PFSK-1 (cell line): ENCODE data around the gene SLITRK5.

Source experiments
- POLR2AphosphoS5 ChIP-seq: IDR thresholded peaks from 2 replicates; pipeline ENCODE4 v1.6.1; 2012; ENCODE audit warnings: low read depth, mild to moderate bottlenecking, control low read depth, low read length, moderate library complexity
- REST ChIP-seq, 2 experiments: IDR thresholded peaks; 2 replicates each; pipeline versions ENCODE4 v1.6.1 to v1.8.0; 2011 to 2012; ENCODE audit warnings: low read depth in 2 of 2, low read length in 2 of 2, control low read depth in 1 of 2, inconsistent platforms in 1 of 2, mild to moderate bottlenecking in 1 of 2, moderate library complexity in 1 of 2; ENCODE audit not compliant: insufficient read depth in 1 of 2
- SIN3A ChIP-seq: IDR thresholded peaks from 2 replicates; pipeline ENCODE4 v1.6.1; 2012; ENCODE audit warnings: mild to moderate bottlenecking, low read length, moderate library complexity, borderline replicate concordance; ENCODE audit not compliant: insufficient read depth
- TAF1 ChIP-seq: IDR thresholded peaks from 2 replicates; pipeline ENCODE4 v1.6.1; 2012; ENCODE audit warnings: low read length, control low read depth, borderline replicate concordance; ENCODE audit not compliant: insufficient read depth

- TF ChIP-seq POLR2AphosphoS5 = no peak
- no peak for TF ChIP-seq TAF1
- TF ChIP-seq SIN3A = no peak
- no peak for TF ChIP-seq REST (IDR thresholded peaks at IDR 0.05; ENCODE audit: insufficient read depth in 1 of 2, low read depth in 2 of 2, low read length in 2 of 2)
These were observed 5.9 kb downstream of the SLITRK5 start for GRCh38 chr13:87677043-87677495.
